ENCODE data around the gene COL10A1.

The COL10A1 gene

GRCh38 chr6:116126032-116126431 is at the start of gene COL10A1:
TSS of gene COL10A1 (minus strand) at chr6:116126132. CDS start at chr6:116125492, 640 bp downstream.
- DNase-seq, result no peak

GRCh38 chr6:116175344-116175743 is 49.4 kb upstream of the COL10A1 start:
- DNase-seq, result no peak

DNA sequence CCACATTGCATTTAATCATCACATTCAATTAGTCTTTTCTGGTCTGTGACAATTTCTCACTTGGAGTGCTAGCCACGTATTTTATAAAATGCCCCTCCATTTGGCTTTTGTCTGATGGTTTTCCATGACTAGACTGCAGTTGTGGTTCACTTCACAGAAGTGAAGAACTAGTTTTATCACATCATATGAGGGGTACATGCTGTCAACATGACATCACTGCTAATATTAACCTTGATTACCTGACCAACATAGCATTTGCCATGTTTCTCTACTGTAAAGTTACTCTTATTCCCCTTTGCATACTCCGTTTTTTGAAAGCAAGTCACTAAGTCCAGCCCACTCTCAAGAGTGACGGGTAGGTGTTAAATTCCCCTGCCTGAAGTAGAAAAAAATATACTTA is 48.0 kb upstream of the COL10A1 start:
- no peak for DNase-seq

DNA sequence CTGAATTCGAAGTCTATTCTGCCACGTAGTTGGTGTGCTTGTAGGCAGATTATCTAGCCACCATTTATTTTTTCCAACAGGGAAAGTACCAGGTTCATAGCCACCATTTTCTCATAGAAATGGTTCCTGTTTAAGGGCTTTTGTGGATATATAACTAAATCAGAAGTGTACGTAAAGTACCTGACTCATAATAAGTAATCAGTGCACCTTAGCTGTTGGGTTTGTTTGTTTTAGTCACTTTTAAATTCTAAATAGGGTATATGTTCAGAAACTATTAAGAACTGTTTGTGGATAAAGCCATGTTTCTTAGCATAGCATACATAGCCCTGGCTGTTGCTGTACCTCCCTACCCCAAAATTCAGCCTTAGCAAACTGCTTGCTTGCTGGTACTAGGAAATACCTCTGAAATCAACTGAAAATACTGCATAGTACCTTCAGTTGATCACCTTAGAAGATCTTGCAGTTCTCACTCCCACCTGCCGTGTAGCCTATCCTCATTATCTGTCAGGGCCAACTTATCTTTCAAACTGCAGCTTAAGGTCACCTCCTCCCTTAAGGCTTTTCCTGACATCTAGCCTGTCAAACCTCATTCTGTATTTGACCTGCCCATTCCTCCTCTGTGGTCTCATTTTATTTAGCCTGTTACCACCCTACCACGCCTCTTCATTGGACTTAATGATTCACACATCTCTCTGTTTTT is 44.6 kb upstream of the COL10A1 start:
- no peak for DNase-seq

- DNase-seq, result no peak
Measured at GRCh38 chr6:116169880-116170279, 43.9 kb upstream of the COL10A1 start.

DNA sequence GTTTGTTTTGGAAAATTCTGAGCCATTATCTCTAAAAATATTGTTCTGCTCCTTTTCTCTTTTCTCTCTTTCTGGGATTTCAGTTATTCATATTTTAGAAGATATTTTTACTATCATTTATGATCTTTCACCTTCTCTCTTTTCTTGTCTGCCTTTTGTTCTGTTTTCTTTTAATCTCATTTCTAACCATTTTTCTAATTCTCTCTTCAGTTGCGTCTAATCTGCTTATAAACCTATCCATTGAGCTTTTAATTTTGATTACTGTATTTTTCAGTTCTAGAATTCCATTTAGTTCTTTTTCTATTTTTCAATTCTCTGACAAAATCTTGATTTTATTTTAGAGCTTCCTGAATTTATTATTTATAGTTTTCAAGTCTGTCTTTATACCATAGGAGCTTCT is 42.2 kb upstream of the COL10A1 start:
- no peak for DNase-seq

DNA sequence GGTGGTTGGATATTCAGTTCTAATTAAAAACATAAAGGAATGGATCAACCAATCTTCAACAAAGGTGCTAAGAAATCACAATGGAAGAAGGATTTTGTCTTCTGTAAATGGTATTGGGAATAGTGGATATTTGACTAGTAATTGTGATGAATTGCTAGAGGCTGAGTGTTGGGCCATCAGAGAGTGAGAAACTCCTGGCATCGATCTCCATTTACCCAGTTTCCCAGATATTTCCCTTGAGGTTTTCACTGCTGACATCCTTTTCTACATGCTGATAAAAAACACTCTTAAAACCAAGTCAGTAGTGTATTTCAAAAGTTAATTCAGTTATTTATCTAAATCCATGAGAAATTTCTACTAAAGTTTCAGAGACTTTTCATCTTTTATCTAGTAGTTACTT is 40.4 kb upstream of the COL10A1 start:
- DNase-seq, result no peak

- DNase-seq, result no peak
Measured at GRCh38 chr6:116165596-116165995, 39.7 kb upstream of the COL10A1 start.

DNA sequence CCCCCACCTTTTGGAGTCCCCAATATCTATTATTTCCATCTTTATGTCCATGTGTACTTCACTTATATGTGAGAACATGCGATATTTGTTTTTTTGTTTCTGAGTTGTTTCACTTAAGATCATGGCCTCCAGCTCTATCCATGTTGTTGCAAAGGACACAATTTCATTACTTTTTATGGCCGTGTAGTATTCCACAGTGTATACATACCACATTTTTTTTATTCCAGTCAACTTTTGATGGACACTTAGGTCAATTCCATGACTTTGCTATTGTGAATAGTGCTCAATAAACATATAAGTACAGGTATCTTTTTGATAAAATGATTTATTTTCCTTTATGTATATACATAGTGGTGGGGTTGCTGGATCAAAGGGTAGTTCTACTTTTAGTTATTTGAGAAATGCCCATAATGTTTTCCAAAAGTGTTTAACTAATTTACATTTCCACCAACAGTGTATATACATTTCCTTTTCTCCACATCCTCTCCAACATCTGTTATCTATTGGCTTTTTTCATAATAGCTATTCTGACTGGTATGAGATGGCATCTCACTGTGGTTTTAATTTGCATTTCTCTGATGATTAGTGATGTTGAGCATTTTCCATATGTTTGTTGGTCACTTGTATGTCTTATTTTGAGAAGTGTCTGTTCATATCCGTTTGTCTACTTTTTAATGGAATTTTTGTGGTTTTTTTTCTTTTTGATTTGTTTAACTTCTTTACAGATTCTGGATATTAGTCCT is 34.0 kb upstream of the COL10A1 start:
- DNase-seq, result no peak

DNA sequence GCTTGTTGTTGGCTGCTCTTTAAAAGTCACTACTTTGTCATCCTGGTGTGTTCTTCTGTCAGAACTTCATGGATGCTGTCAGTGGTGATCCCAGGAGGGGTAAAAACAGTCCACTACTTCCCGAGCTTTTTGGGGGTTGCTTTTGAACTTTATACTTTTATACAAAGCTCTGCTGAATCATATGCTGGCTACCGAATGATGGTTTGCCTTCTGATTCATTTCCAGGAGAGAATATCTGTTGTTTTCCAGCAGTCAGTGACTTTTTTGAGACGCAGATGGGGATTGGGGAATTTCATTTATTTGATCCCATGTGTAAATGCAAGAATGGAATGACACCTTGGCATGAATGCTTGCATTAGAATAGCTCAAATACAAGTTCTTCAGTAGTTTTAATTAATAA is 32.7 kb upstream of the COL10A1 start:
- DNase-seq, result no peak

DNA sequence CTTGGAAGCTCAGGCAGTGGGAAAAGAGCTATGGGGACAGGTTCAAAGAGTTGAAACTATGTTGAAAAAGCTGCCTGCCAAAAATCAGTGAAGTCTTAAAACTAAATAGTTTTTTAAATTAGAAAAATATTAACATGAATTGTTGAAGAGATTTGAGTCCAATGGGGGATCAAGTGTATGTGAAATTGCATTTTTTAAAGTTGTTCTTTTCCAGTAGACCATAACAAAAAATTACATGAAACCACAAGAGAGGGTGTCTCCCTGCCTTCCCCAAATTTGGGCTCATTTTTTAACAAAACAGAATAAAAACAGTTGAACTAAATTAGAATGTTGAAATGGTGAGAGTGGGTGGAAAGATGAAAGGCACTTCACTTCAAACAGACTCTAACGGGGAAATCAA is 31.5 kb upstream of the COL10A1 start:
- no peak for DNase-seq

DNA sequence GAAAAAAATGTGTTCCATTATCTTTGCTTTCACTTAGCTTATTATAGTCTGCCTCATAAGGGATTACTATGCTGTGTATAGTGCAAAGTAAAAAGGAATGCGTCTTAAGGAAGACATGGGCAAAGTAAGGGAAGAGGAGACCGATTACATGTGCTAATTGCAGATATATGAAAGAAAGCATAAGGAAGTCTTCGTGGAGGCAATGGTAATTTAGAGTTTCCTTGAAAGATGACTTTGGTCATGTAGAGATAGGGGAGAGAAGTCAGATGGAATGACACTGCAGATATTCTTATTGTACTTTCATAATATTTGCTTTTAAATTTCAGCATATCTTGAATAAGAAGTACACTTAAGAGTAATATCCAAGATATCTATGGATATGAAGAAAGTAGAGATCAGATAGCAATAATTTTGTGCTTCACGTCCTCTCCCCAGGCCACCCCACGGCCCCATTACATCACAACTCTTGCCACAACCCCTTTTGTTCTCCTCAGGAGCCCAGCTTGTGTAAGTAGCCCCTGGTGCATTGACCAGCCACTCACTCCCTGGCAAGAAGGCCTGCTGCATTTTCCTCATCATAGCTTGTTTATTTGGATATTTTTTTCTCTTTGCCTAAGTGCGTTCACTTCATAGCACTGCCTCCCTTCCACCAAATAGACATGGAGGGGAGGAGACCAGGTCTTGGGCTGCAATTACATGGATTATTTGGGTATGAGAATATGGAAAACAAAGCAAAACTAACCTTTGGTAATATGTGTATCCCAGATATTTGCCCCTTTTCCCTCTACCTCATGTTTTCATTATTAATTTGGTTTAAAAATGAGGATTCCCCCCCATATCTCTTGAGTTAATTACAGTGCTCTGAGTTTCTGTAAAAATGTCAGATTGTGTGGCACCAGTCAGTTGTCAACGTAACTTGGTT is 30.7 kb upstream of the COL10A1 start:
- DNase-seq, result no peak

DNA sequence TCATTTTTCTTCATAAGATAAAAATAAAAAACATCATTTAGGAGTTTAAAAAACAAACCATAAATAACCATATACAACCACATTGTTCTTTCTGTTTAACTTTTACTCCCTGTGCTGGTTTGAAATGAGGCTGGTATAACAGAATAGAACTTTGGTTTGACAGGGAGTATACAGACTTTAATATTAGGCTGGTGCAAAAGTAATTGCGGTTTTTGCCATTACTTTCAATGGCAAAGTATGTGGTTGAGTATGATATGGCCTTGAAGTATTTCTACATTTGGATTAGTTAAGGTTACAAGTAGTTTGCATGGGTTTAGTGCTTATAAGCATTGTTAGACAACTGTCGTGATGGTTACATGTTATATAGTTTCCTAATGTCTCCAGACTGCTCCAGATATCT is 29.0 kb upstream of the COL10A1 start:
- DNase-seq, result no peak

GRCh38 chr6:116152620-116153019 is 26.7 kb upstream of the COL10A1 start:
- no peak for DNase-seq

DNA sequence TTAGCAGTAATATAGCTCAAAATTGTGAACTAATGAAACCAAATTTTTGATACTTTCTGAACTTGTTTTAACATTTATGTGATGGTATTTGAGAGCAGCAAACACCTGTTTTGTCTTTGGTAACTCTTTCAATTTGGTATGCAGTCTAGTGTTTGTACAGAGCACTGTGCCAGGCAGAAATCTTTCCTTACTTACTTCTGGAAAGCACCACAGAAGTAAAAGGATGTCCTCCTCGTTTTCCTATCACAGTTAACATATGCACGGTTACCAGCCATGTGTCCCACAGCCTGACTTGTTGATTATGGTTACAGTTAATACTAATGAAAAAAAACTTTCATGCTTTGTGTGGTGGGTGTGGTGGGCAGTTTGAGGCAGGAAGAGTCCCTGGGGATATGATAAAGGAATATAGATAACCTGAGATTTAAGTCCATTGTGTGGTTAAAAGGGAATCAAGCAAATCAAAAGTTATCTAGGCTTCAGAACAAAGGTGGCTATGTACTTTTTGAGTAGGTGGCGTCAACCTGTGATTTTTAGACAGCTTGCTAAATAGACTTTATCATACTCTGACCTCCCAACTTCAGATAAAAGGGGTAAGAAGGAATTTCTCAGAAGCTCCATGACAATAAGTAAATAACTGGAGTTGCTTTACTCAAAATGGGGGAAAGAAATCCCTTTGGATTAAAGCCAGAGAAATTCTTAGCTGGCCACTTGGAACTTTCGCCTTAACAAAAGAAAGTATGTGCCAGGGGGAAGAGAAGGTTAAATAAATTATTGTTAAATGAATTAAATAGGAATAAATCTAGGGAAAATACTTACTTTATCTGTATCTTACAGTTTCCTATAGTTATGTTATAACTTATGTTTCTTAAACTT is 20.1 kb upstream of the COL10A1 start:
- no peak for DNase-seq

DNA sequence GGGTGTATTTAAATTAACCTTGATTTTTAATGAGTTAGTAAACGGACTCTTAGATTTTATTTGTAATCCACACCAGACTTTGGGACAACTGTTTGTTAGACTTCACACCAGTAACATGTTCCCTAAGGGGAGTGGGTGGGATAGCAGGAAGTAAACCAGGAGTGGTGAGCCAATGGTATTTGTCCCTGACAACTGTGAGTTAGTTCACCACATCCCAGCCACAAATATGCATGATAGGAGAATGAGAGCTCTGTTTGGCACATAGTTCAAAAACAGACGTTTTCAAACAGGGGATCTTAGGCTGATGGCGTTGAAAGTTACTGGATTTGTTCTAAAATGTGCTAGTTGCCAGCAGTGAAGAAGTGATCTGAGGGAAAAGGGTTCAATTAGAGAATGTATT is 18.7 kb upstream of the COL10A1 start:
- DNase-seq, result no peak

DNA sequence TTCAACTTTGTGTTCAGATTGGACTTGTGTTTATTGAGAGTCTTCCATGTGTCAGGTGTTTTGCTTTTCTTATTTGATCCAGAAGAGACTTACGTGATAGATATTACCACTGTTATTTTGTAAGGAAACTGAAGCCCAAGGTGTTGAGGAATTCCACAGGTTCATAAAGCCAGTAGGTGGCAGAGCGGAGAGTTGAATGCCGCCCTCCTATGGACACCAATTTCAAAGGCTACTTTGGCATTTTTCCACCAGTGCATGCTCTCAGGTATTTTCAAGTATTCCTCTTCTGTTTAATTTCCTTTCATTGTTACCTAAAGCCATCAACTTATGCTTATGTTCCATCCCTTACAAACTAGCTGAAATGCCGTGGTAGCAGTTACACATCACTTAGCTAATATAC is 14.0 kb upstream of the COL10A1 start:
- no peak for DNase-seq

DNA sequence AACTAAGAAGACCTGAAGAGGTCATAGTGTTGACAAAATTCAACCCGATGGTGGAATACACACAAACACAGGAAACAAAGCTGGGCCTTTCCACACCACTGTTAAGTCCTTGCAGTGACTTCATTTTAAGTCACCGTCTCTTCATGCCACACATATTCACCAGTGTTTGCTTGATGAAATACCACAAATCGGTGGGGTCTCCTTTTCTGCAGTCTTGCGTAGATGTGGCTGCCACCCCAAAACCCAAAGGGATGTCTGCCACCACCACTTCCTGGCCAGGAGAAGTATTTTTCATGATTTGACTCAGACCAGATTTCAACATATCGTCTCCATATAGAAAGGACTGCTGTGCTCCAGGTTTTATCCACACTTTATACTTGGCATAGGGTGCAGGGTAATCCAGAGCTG is 11.0 kb upstream of the COL10A1 start:
- DNase-seq, result no peak

GRCh38 chr6:116136373-116136772 is 10.4 kb upstream of the COL10A1 start:
- DNase-seq, result no peak

DNA sequence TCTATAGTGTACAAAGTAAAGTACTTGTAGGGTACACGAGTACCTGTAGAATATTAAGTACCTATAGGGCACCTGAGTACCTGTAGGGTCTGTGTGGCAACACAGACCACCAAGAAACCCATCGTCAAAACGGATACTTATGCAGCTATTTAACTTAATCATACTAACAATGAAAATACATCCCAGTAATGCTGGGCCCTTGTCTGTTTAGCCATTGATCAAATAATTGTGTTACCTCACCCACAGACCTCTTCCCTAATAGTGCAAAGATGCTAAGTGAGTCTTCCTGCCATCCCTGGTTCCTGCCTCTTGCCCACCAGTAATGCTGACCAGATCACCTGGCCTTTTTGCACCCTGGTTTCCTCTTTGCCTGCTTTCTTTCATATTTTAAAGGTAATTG is 7.5 kb upstream of the COL10A1 start:
- no peak for DNase-seq

- DNase-seq, result no peak
Measured at GRCh38 chr6:116127771-116128493, 2.0 kb upstream of the COL10A1 start.

DNA sequence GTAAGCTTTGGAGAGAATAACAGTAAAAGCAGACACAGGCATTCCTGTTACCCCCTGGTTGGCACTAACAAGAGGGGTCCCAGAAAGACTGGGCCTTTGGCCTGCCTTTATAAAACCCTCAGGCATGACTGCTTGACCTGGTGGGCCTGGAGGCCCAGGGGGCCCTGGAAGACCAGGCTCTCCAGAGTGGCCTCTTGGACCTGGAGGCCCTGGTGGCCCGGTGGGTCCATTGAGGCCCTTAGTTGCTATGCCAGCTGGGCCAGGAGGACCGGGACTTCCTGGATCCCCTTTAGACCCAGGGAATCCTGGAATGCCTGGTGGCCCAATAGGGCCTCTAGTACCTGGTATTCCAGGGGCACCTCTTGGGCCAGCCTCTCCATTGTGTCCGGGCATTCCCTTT is 5.5 kb downstream of the COL10A1 start:
- DNase-seq, result no peak

Measured in NCI-H748 treated with DMSO at 0.1 percent for 48 hours (cell line).